NCI-H460 (cell line): ENCODE measurements around the gene BUD31. TPM values are rescaled to one million over a fixed set of nuclear protein-coding genes. Genes with fewer than 3 reads are reported as not detected.
"Not testable (repeated sequence)": the region's sequence is repeated elsewhere in the genome, so short reads cannot be mapped to it uniquely, and the experiment has no call there.

Experiments
- DNase-seq: peaks from one replicate; pipeline ENCODE4 v3.0.0-alpha.2; 2016; ENCODE audit warnings: low read depth; ENCODE audit errors: extremely low read depth
- total RNA-seq: library from RNA; depleted of rRNA; stranded (reverse); fragments of >200 nt; shearing (Covaris generic); gene quantifications from 2 replicates; pipeline ENCODE4 v1.2.3, GENCODE V29; 2014

BUD31 gene
- total RNA-seq, 1 experiment from 2014 or later, result 220 TPM

- DNase-seq, result no peak
Measured at GRCh38 chr7:99428972-99429566, 20.3 kb downstream of the BUD31 start.

GRCh38 chr7:99429756-99430155 is 21.0 kb downstream of the BUD31 start:
- DNase-seq, result no peak

- DNase-seq, result not testable (repeated sequence)
Measured at GRCh38 chr7:99431756-99432540, 23.2 kb downstream of the BUD31 start.

- no peak for DNase-seq
Measured at GRCh38 chr7:99433158-99433557, 24.4 kb downstream of the BUD31 start.

- DNase-seq, result no peak
Measured at GRCh38 chr7:99437946-99438572, 29.3 kb downstream of the BUD31 start.

- peak; percentile 95 for DNase-seq
Measured at GRCh38 chr7:99438573-99439480, 30.1 kb downstream of the BUD31 start, which contains the start of the genes CPSF4 and PTCD1. CPSF4 (plus strand) TSS chr7:99438943; CDS start chr7:99439083, 140 bp downstream. PTCD1 (minus strand) TSS chr7:99438798; CDS start chr7:99435242, 3,556 bp downstream.

GRCh38 chr7:99440195-99440594 is 31.4 kb downstream of the BUD31 start:
- DNase-seq, result no peak

- no peak for DNase-seq
Measured at GRCh38 chr7:99446096-99446495, 37.3 kb downstream of the BUD31 start.

- DNase-seq, result peak; percentile 44
Measured at GRCh38 chr7:99447943-99448342, 39.2 kb downstream of the BUD31 start.

- DNase-seq, result no peak
Measured at GRCh38 chr7:99448855-99449254, 40.1 kb downstream of the BUD31 start.

GRCh38 chr7:99449326-99449725 is 40.6 kb downstream of the BUD31 start:
- no peak for DNase-seq

- no peak for DNase-seq
Measured at GRCh38 chr7:99451936-99452335, 43.2 kb downstream of the BUD31 start.

GRCh38 chr7:99452541-99452940 is 43.8 kb downstream of the BUD31 start:
- no peak for DNase-seq

GRCh38 chr7:99453105-99453504 is 44.3 kb downstream of the BUD31 start:
- no peak for DNase-seq

GRCh38 chr7:99455874-99456273 is 47.1 kb downstream of the BUD31 start:
- no peak for DNase-seq

GRCh38 chr7:99456288-99456687 is 47.5 kb downstream of the BUD31 start:
- DNase-seq, result no peak

GRCh38 chr7:99457050-99457649 is 48.4 kb downstream of the BUD31 start:
- no peak for DNase-seq

GRCh38 chr7:99457650-99458493 is 49.1 kb downstream of the BUD31 start:
- DNase-seq, result no peak

GRCh38 chr7:99459087-99459486 is 50.3 kb downstream of the BUD31 start:
- DNase-seq, result no peak
